IMR-90 (cell line): Measurements from ENCODE around the gene SSNA1. TPM values are rescaled to one million over a fixed set of nuclear protein-coding genes. Genes with fewer than 3 reads are reported as not detected.

Experiments
- ATAC-seq: fragments of 200-7000 bp; cut with Tn5 transposase; 2 replicates; pipeline ENCODE4 v1.9.1; 2020; ENCODE audit warnings: low read depth, mild to moderate bottlenecking, moderate library complexity
- BruUV-seq: library from RNA; stranded (reverse); fragments of 400-500 nt; replicated peaks from 2 replicates; lab custom pipeline; 2021; lab: Mats Ljungman, UMichigan
- CTCF ChIA-PET: fragments of 300-600 bp; formaldehyde crosslinking; extraction: SDS; loops from one replicate; lab custom pipeline; 2021; ENCODE audit warnings: antibody characterized with exemption; lab: Yijun Ruan, JAX
- POLR2A ChIA-PET: fragments of 300-600 bp; sonication (Branson Sonifier 250); formaldehyde crosslinking; loops from one replicate; lab custom pipeline; 2022; ENCODE audit warnings: antibody characterized with exemption; ENCODE audit not compliant: unreplicated experiment; lab: Charles Lee
- DNase-seq: peaks from one replicate; pipeline ENCODE4 v3.0.0; 2013
- H2AFZ ChIP-seq: replicated peaks from 2 replicates; pipeline ENCODE3; 2013; ENCODE audit warnings: low read length, mild to moderate bottlenecking; ENCODE audit not compliant: poor library complexity
- H2AK5ac ChIP-seq: 2 replicates; pipeline ENCODE4 v1.6.1; 2013; ENCODE audit warnings: low read depth, low read length, inconsistent platforms
- H2AK9ac ChIP-seq: replicated peaks from 2 replicates; pipeline ENCODE3; 2013; ENCODE audit warnings: mild to moderate bottlenecking, low read depth, low read length, moderate library complexity; ENCODE audit not compliant: poor library complexity
- H2BK120ac ChIP-seq: 2 replicates; pipeline ENCODE4 v1.6.1; 2013; ENCODE audit warnings: low read depth, low read length, inconsistent platforms
- H2BK15ac ChIP-seq: 3 replicates; pipeline ENCODE4 v1.6.1; 2013; ENCODE audit warnings: low read depth, low read length, inconsistent platforms
- H2BK20ac ChIP-seq: 2 replicates; pipeline ENCODE4 v1.6.1; 2013; ENCODE audit warnings: low read depth, mild to moderate bottlenecking, inconsistent platforms, low read length, moderate library complexity
- H2BK5ac ChIP-seq: 2 replicates; pipeline ENCODE4 v1.6.1; 2013; ENCODE audit warnings: mild to moderate bottlenecking, low read depth, low read length, inconsistent platforms; ENCODE audit not compliant: poor library complexity, severe bottlenecking
- H3K14ac ChIP-seq: replicated peaks from 2 replicates; pipeline ENCODE4 v1.6.1; 2013; ENCODE audit warnings: low read depth, low read length, inconsistent platforms
- H3K18ac ChIP-seq: 2 replicates; pipeline ENCODE4 v1.6.1; 2013; ENCODE audit warnings: low read depth, low read length, control low read depth
- H3K23ac ChIP-seq: 2 replicates; pipeline ENCODE4 v1.6.1; 2013; ENCODE audit warnings: low read depth, low read length, inconsistent platforms
- H3K27ac ChIP-seq: 2 replicates; pipeline ENCODE4 v1.5.1; 2013; ENCODE audit warnings: mild to moderate bottlenecking, control low read depth, low read length; ENCODE audit not compliant: insufficient read depth
- H3K27me3 ChIP-seq: 2 replicates; pipeline ENCODE4 v1.6.1; 2013; ENCODE audit warnings: low read length; ENCODE audit not compliant: control insufficient read depth, insufficient read depth
- H3K36me3 ChIP-seq: 2 replicates; pipeline ENCODE4 v1.6.1; 2013; ENCODE audit warnings: low read length, mixed read lengths; ENCODE audit not compliant: control insufficient read depth, insufficient read depth
- H3K4ac ChIP-seq: 2 replicates; pipeline ENCODE4 v1.6.1; 2013; ENCODE audit warnings: low read depth, low read length, inconsistent platforms
- H3K4me1 ChIP-seq: 2 replicates; pipeline ENCODE4 v1.6.1; 2013; ENCODE audit warnings: low read length, mixed read lengths; ENCODE audit not compliant: control insufficient read depth, insufficient read depth
- H3K4me2 ChIP-seq: 2 replicates; pipeline ENCODE4 v1.6.1; 2013; ENCODE audit warnings: low read depth, mild to moderate bottlenecking, control low read depth, low read length, moderate library complexity
- H3K4me3 ChIP-seq: 2 replicates; pipeline ENCODE4 v1.5.1; 2013; ENCODE audit warnings: low read depth, mild to moderate bottlenecking, control low read depth, low read length, moderate library complexity; ENCODE audit not compliant: insufficient read depth
- H3K56ac ChIP-seq: 2 replicates; pipeline ENCODE4 v1.6.1; 2013; ENCODE audit warnings: low read length, inconsistent platforms; ENCODE audit not compliant: insufficient read depth; ENCODE audit errors: extremely low read depth
- H3K79me1 ChIP-seq, 2 experiments: 2 replicates each; pipeline ENCODE4 v1.6.1; 2013; ENCODE audit warnings: low read length in 2 of 2, inconsistent platforms in 1 of 2, low read depth in 1 of 2
- H3K9ac ChIP-seq: 2 replicates; pipeline ENCODE4 v1.6.1; 2013; ENCODE audit warnings: low read depth, low read length, control low read depth
- H3K9me1 ChIP-seq: 2 replicates; pipeline ENCODE4 v1.6.1; 2013; ENCODE audit warnings: low read length, inconsistent platforms; ENCODE audit not compliant: insufficient read depth
- H3K9me3 ChIP-seq: 2 replicates; pipeline ENCODE4 v1.6.1; 2013; ENCODE audit warnings: low read length; ENCODE audit not compliant: control insufficient read depth, insufficient read depth
- H4K20me1 ChIP-seq: 2 replicates; pipeline ENCODE4 v1.6.1; 2013; ENCODE audit warnings: low read length, inconsistent platforms; ENCODE audit not compliant: insufficient read depth
- H4K5ac ChIP-seq: 2 replicates; pipeline ENCODE4 v1.6.1; 2013; ENCODE audit warnings: mild to moderate bottlenecking, low read depth, low read length, control low read depth
- H4K8ac ChIP-seq, 2 experiments: 2 replicates each; pipeline ENCODE4 v1.6.1; 2013; ENCODE audit warnings: low read depth in 2 of 2, low read length in 2 of 2, control low read depth in 1 of 2, inconsistent platforms in 1 of 2
- H4K91ac ChIP-seq: 2 replicates; pipeline ENCODE4 v1.6.1; 2013; ENCODE audit warnings: low read depth, low read length, inconsistent platforms; ENCODE audit not compliant: insufficient read depth
- BHLHE40 ChIP-seq: fragments of 150-350 bp; IDR thresholded peaks from 2 replicates; pipeline ENCODE4 v1.6.1; 2016; ENCODE audit warnings: mild to moderate bottlenecking, low read depth, low read length
- CEBPB ChIP-seq: IDR thresholded peaks from 2 replicates; pipeline ENCODE4 v1.6.1; 2012; ENCODE audit warnings: low read depth, low read length, improper control_type of control experiment
- CHD1 ChIP-seq: IDR thresholded peaks from 2 replicates; pipeline ENCODE4 v1.6.1; 2012; ENCODE audit warnings: low read depth, low read length, improper control_type of control experiment
- FOS ChIP-seq: fragments of 150-350 bp; IDR thresholded peaks from 2 replicates; pipeline ENCODE4 v1.6.1; 2016; ENCODE audit warnings: low read depth, low read length
- MAFK ChIP-seq: IDR thresholded peaks from 2 replicates; pipeline ENCODE4 v1.6.1; 2012; ENCODE audit warnings: low read depth, low read length, improper control_type of control experiment
- MAZ ChIP-seq: IDR thresholded peaks from 2 replicates; pipeline ENCODE4 v1.6.1; 2012; ENCODE audit warnings: low read depth, mild to moderate bottlenecking, low read length, improper control_type of control experiment, moderate library complexity, borderline replicate concordance
- MXI1 ChIP-seq: IDR thresholded peaks from 2 replicates; pipeline ENCODE4 v1.6.1; 2012; ENCODE audit warnings: low read depth, mild to moderate bottlenecking, low read length, moderate library complexity, borderline replicate concordance
- NFE2L2 ChIP-seq: fragments of 150-350 bp; IDR thresholded peaks from 2 replicates; pipeline ENCODE4 v1.6.1; 2016; ENCODE audit warnings: low read depth, mild to moderate bottlenecking, low read length
- POLR2A ChIP-seq: IDR thresholded peaks from 2 replicates; pipeline ENCODE4 v1.6.1; 2012; ENCODE audit warnings: mild to moderate bottlenecking, low read depth, low read length
- RAD21 ChIP-seq: IDR thresholded peaks from 2 replicates; pipeline ENCODE4 v1.6.1; 2012; ENCODE audit warnings: low read length, improper control_type of control experiment
- RCOR1 ChIP-seq: IDR thresholded peaks from 2 replicates; pipeline ENCODE4 v1.6.1; 2012; ENCODE audit warnings: mild to moderate bottlenecking, low read length, improper control_type of control experiment; ENCODE audit not compliant: insufficient replicate concordance
- RFX5 ChIP-seq: IDR thresholded peaks from 2 replicates; pipeline ENCODE4 v1.8.0; 2012; ENCODE audit warnings: low read depth, mild to moderate bottlenecking, low read length, moderate library complexity
- SMC3 ChIP-seq: fragments of 150-350 bp; IDR thresholded peaks from 2 replicates; pipeline ENCODE4 v1.6.1; 2016; ENCODE audit warnings: low read depth, mild to moderate bottlenecking, antibody characterized with exemption, low read length, moderate library complexity
- WGBS, 2 experiments: methylation state at CpG; one replicate each; pipeline versions ENCODE4 v1.1.5 to v1.1.7; 2013; ENCODE audit warnings: missing lambda C conversion rate in 2 of 2; ENCODE audit not compliant: insufficient read length in 1 of 2; ENCODE audit errors: extremely low coverage in 2 of 2; 5-methylcytosine and 5-hydroxymethylcytosine counted together
- dilution Hi-C: fragments of 300-500 bp; cut with HindIII; formaldehyde crosslinking; loops from one replicate; pipeline ENCODE4 v1.14.3; 2018; ENCODE audit warnings: low sequenced_read_pairs; ENCODE audit not compliant: unreplicated experiment
- in situ Hi-C: fragments of 300-500 bp; cut with MboI; formaldehyde crosslinking; loops from 3 replicates; pipeline ENCODE4 v1.14.3; 2019; ENCODE audit warnings: low sequenced_read_pairs, inconsistent platforms, mixed read lengths
- intact Hi-C: fragments of 100-400 bp; cut with micrococcal nuclease; formaldehyde crosslinking; loops from 2 replicates; pipeline ENCODE4 v1.10.0; 2022
- polyA plus RNA-seq, 3 experiments: library from polyadenylated mRNA; depleted of rRNA; stranded (reverse); fragments of >200 nt; gene quantifications; 2 replicates each; pipeline ENCODE4 v1.2.3, GENCODE V29; 2012; ENCODE audit warnings: low replicate concordance in 1 of 3
- total RNA-seq: library from RNA; depleted of rRNA; stranded (reverse); fragments of >200 nt; gene quantifications from 2 replicates; pipeline ENCODE4 v1.2.3, GENCODE V29; 2012
- TF ChIP-seq, protein P1 (sequence below): fragments of 150-350 bp; IDR thresholded peaks from 2 replicates; pipeline ENCODE4 v1.6.1; 2017; ENCODE audit warnings: mild to moderate bottlenecking, antibody characterized with exemption, low read length, low read depth
- TF ChIP-seq, protein P2 (sequence below): conservative IDR thresholded peaks from 2 replicates; pipeline ENCODE4 v1.5.1; 2012; ENCODE audit warnings: mild to moderate bottlenecking, low read depth, low read length, improper control_type of control experiment
- TF ChIP-seq, protein P3 (sequence below): fragments of 150-350 bp; IDR thresholded peaks from 2 replicates; pipeline ENCODE4 v1.6.1; 2016; ENCODE audit warnings: low read depth, mild to moderate bottlenecking, low read length, moderate library complexity, borderline replicate concordance

SSNA1 gene
- total and polyA plus RNA-seq, 2 of the 4 experiments (the other 2 are of a cell fraction) = 55.7 to 86.7 TPM

GRCh38 chr9:137183980-137184595, 4.4 kb upstream of the SSNA1 start:
- Histone ChIP-seq H3K4me2 (no peak overlapping the region), H3K4ac (no peak overlapping the region), H4K5ac (no peak overlapping the region), H2AK5ac (no peak overlapping the region), H2BK15ac (no peak overlapping the region), H2BK5ac (no peak overlapping the region), H4K91ac (no peak overlapping the region), H2BK120ac (no peak overlapping the region), H3K56ac (no peak overlapping the region), H3K14ac (no peak overlapping the region), H3K79me1 (peaks cover 0 to 29% of the 10 kb centered on the region in 2 experiments), H3K27me3 (no peaks in the 10 kb centered on the region), H3K23ac (no peak overlapping the region), H4K20me1 (peaks cover 6% of the 10 kb centered on the region; the same call in 1 of the 2 replicates), H3K9ac (no peak overlapping the region), H4K8ac (no peak overlapping the region), H3K4me3 (no peak overlapping the region), H2BK20ac (no peak overlapping the region), H3K4me1 (peaks cover 7% of the 10 kb centered on the region; the same call in 1 of the 2 replicates), H3K27ac (no peak overlapping the region), H2AK9ac (no peak overlapping the region), H3K9me3 (no peaks in the 10 kb centered on the region), H2AFZ (no peak overlapping the region), H3K36me3 (peaks cover 66% of the 10 kb centered on the region), H3K18ac (no peak overlapping the region), H3K9me1 (0 out of 2 replicates have a peak, but pooled peaks cover 2% of the 10 kb centered on the region)
- TF ChIP-seq CHD1 (no peak), SMC3 (no peak), RCOR1 (no peak), NFE2L2 (no peak), CEBPB (no peak), BHLHE40 (no peak), MAZ (no peak), MXI1 (no peak), FOS (no peak), POLR2A (no peak), RFX5 (no peak), MAFK (no peak), RAD21 (no peak)
- TF ChIP-seq, protein P1, sequence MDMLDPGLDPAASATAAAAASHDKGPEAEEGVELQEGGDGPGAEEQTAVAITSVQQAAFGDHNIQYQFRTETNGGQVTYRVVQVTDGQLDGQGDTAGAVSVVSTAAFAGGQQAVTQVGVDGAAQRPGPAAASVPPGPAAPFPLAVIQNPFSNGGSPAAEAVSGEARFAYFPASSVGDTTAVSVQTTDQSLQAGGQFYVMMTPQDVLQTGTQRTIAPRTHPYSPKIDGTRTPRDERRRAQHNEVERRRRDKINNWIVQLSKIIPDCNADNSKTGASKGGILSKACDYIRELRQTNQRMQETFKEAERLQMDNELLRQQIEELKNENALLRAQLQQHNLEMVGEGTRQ = no peak
- TF ChIP-seq, protein P2, sequence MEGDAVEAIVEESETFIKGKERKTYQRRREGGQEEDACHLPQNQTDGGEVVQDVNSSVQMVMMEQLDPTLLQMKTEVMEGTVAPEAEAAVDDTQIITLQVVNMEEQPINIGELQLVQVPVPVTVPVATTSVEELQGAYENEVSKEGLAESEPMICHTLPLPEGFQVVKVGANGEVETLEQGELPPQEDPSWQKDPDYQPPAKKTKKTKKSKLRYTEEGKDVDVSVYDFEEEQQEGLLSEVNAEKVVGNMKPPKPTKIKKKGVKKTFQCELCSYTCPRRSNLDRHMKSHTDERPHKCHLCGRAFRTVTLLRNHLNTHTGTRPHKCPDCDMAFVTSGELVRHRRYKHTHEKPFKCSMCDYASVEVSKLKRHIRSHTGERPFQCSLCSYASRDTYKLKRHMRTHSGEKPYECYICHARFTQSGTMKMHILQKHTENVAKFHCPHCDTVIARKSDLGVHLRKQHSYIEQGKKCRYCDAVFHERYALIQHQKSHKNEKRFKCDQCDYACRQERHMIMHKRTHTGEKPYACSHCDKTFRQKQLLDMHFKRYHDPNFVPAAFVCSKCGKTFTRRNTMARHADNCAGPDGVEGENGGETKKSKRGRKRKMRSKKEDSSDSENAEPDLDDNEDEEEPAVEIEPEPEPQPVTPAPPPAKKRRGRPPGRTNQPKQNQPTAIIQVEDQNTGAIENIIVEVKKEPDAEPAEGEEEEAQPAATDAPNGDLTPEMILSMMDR = no peak
- TF ChIP-seq, protein P3, sequence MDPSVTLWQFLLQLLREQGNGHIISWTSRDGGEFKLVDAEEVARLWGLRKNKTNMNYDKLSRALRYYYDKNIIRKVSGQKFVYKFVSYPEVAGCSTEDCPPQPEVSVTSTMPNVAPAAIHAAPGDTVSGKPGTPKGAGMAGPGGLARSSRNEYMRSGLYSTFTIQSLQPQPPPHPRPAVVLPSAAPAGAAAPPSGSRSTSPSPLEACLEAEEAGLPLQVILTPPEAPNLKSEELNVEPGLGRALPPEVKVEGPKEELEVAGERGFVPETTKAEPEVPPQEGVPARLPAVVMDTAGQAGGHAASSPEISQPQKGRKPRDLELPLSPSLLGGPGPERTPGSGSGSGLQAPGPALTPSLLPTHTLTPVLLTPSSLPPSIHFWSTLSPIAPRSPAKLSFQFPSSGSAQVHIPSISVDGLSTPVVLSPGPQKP = no peak
- in situ Hi-C loops = no loop called here
- no peak for ATAC-seq
- no TSS peak for BruUV-seq
- CTCF ChIA-PET = no interaction called here
- dilution Hi-C loops = no loop called here
- WGBS, 2 experiments = 95% methylated on average over 27 of the region's 27 CpGs; no CpG with 5 or more reads in 1 of the 2 experiments
- intact Hi-C loops = no loop called here
- DNase-seq = no peak
- POLR2A ChIA-PET = no interaction called here
